DOHH2 (cell line): ENCODE data around the gene STK32B.

Source experiments
- H3F3A ChIP-seq: fragments of 200-600 bp; sonication (generic), shearing (Covaris generic); 2 replicates; pipeline ENCODE4 v1.6.0; 2016; ENCODE audit warnings: antibody characterized with exemption, mild to moderate bottlenecking; ENCODE audit not compliant: control insufficient read depth, insufficient read depth
- H3K27ac ChIP-seq: fragments of 200-600 bp; sonication (generic); 2 replicates; pipeline ENCODE4 v1.5.1; 2014; ENCODE audit warnings: low read depth, mild to moderate bottlenecking, low read length, moderate library complexity
- H3K27me3 ChIP-seq: fragments of 200-600 bp; sonication (generic); 2 replicates; pipeline ENCODE4 v1.6.1; 2014; ENCODE audit warnings: mild to moderate bottlenecking, low read length, mixed read lengths; ENCODE audit not compliant: control insufficient read depth
- H3K36me3 ChIP-seq: fragments of 200-600 bp; sonication (generic); 2 replicates; pipeline ENCODE4 v1.6.1; 2014; ENCODE audit warnings: mild to moderate bottlenecking, low read length, moderate library complexity, mixed read lengths; ENCODE audit not compliant: control insufficient read depth
- H3K4me1 ChIP-seq: fragments of 200-600 bp; sonication (generic); 2 replicates; pipeline ENCODE4 v1.6.1; 2014; ENCODE audit warnings: mild to moderate bottlenecking, low read length, mixed read lengths; ENCODE audit not compliant: control insufficient read depth
- H3K4me2 ChIP-seq: fragments of 200-600 bp; sonication (generic); 2 replicates; pipeline ENCODE4 v1.6.0; 2014; ENCODE audit warnings: mild to moderate bottlenecking, low read length, moderate library complexity
- H3K4me3 ChIP-seq: fragments of 200-600 bp; sonication (generic); 2 replicates; pipeline ENCODE4 v1.5.1; 2014; ENCODE audit warnings: mild to moderate bottlenecking, low read length, mixed read lengths
- H3K79me2 ChIP-seq: fragments of 200-600 bp; sonication (generic); 2 replicates; pipeline ENCODE4 v1.6.1; 2014; ENCODE audit warnings: mild to moderate bottlenecking, low read length, mixed read lengths; ENCODE audit not compliant: control insufficient read depth
- H3K9me2 ChIP-seq: fragments of 200-600 bp; sonication (generic); replicated peaks from 2 replicates; pipeline ENCODE4 v1.6.1; 2014; ENCODE audit warnings: mild to moderate bottlenecking, low read length, mixed read lengths; ENCODE audit not compliant: control insufficient read depth
- H3K9me3 ChIP-seq: fragments of 200-600 bp; sonication (generic); 2 replicates; pipeline ENCODE4 v1.6.1; 2014; ENCODE audit warnings: antibody characterized with exemption, low read length, mixed read lengths; ENCODE audit not compliant: control insufficient read depth, insufficient read depth
- H4K20me1 ChIP-seq: fragments of 200-600 bp; sonication (generic); 2 replicates; pipeline ENCODE4 v1.6.0; 2014; ENCODE audit warnings: low read depth, mild to moderate bottlenecking, antibody characterized with exemption, low read length, moderate library complexity; ENCODE audit not compliant: control insufficient read depth, insufficient read depth
- EZH2phosphoT487 ChIP-seq: fragments of 200-600 bp; sonication (generic); IDR thresholded peaks from 2 replicates; pipeline ENCODE4 v1.6.1; 2017; ENCODE audit warnings: borderline replicate concordance, mild to moderate bottlenecking, antibody characterized with exemption, low read length, moderate library complexity, mixed read lengths
- TF ChIP-seq, protein P1 (sequence below): fragments of 200-600 bp; sonication (generic); IDR thresholded peaks from one replicate; pipeline ENCODE4 v1.5.1; 2014; ENCODE audit warnings: antibody characterized with exemption, mild to moderate bottlenecking, low read depth, low read length; ENCODE audit not compliant: poor library complexity, severe bottlenecking

Gene STK32B

DNA sequence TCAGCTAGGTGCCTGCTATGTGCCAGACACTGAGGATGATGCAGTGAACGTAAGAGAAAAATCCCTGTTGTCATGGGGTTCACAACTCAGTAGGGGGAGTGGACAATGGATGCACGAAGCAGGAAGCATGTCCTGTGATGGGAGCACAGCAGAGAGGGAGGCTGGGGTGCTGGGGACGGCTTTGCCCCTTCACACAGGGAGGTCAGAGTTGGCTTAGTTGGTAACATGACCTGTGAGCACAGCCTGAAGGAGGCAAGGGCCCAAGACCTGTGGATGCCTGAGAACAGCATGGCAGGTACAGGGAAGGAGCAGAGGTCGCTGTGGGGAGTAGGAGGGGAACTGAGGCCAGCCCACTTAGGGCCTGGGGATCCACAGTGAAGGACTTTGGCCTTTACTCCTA is 109.4 kb downstream of the STK32B start:
- no peaks in the 10 kb centered on the region for H3K4me1 ChIP-seq
- H3K9me3 ChIP-seq, result no peaks in the 10 kb centered on the region
- no peaks in the 10 kb centered on the region for H3K9me2 ChIP-seq
- no peak overlapping the region for H3K4me3 ChIP-seq
- no peaks in the 10 kb centered on the region for H3K79me2 ChIP-seq
- no peaks in the 10 kb centered on the region for H3K36me3 ChIP-seq
- no peaks in the 10 kb centered on the region for H3K27me3 ChIP-seq
- no peak overlapping the region for H3K27ac ChIP-seq
- no peak overlapping the region for H3K4me2 ChIP-seq
- H3F3A ChIP-seq, result no peaks in the 10 kb centered on the region
- no peaks in the 10 kb centered on the region for H4K20me1 ChIP-seq
- TF ChIP-seq EZH2phosphoT487, result no peak
- TF ChIP-seq, protein P1, sequence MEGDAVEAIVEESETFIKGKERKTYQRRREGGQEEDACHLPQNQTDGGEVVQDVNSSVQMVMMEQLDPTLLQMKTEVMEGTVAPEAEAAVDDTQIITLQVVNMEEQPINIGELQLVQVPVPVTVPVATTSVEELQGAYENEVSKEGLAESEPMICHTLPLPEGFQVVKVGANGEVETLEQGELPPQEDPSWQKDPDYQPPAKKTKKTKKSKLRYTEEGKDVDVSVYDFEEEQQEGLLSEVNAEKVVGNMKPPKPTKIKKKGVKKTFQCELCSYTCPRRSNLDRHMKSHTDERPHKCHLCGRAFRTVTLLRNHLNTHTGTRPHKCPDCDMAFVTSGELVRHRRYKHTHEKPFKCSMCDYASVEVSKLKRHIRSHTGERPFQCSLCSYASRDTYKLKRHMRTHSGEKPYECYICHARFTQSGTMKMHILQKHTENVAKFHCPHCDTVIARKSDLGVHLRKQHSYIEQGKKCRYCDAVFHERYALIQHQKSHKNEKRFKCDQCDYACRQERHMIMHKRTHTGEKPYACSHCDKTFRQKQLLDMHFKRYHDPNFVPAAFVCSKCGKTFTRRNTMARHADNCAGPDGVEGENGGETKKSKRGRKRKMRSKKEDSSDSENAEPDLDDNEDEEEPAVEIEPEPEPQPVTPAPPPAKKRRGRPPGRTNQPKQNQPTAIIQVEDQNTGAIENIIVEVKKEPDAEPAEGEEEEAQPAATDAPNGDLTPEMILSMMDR, result no peak

DNA sequence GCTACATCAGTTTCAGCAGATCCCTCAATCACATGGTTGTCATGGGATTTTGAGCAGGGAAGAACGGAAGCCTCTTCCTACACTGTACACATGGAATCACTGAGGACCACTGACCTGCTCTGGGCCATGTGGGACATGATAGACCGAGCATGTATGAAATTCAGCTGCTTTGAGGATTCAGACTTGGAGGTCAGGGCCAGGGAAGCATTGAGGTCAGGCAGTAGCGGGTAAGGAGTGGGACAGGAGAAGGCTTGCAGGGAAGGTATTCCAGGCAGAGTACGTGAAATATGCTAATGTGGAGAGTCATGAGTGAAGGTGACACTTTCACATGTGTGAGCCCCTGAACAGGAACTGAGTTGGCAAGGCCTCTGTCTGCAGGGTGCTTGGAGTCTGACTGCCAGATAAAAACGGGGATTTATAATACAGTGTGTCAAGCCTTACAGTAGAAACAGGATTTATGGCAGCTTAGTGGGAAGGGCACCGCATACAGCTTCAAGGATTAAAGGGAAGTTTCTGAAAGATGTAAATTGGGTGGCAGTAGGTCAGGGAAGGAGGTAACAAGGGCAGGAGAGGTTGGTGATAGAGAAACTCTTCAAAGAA is 111.7 kb downstream of the STK32B start:
- H3K27ac ChIP-seq, result no peak overlapping the region
- H3F3A ChIP-seq, result no peaks in the 10 kb centered on the region
- no peak overlapping the region for H3K4me2 ChIP-seq
- H3K27me3 ChIP-seq, result no peaks in the 10 kb centered on the region
- no peaks in the 10 kb centered on the region for H4K20me1 ChIP-seq
- H3K36me3 ChIP-seq, result no peaks in the 10 kb centered on the region
- no peak overlapping the region for H3K4me3 ChIP-seq
- no peaks in the 10 kb centered on the region for H3K9me2 ChIP-seq
- no peaks in the 10 kb centered on the region for H3K4me1 ChIP-seq
- no peaks in the 10 kb centered on the region for H3K9me3 ChIP-seq
- no peaks in the 10 kb centered on the region for H3K79me2 ChIP-seq
- no peak for TF ChIP-seq EZH2phosphoT487
- TF ChIP-seq, protein P1, result no peak

DNA sequence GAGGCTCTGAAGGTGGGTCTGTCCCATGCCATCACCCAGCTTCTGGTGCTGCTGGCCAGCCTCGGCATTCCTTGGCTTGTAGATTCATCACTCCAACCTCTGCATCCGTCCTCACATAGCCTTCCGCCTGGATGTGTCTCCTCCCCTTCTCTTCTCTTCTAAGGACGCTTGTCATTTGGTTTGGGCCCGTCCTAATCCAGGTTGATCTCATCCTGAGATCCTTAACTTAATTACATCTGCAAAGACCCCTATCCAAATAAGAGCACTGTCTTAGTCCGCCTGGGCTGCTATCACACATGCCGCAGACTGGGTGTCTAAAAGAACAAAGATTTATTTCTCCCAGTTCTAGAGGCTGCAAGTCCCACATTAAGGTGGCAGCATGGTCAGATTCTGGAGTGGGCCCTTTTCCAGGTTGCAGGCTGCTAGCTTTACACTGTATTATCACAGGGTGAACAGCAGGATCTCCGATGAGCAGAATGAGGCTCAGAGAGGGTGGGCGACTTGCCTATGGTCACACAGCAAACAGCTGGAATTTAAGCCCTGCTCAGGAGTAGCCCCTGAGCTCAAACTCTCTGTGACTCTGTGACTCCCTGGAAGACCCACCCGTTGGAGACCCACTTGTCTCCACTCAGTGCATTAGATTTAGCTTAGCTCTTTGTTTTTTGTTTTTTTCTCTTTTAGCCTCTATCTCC is 113.1 kb downstream of the STK32B start:
- H3K4me1 ChIP-seq, result no peaks in the 10 kb centered on the region
- no peaks in the 10 kb centered on the region for H3K27me3 ChIP-seq
- H3K9me3 ChIP-seq, result no peaks in the 10 kb centered on the region
- TF ChIP-seq, protein P1, result no peak
- no peak for TF ChIP-seq EZH2phosphoT487
- H3K36me3 ChIP-seq, result no peaks in the 10 kb centered on the region
- H4K20me1 ChIP-seq, result no peaks in the 10 kb centered on the region
- no peaks in the 10 kb centered on the region for H3K9me2 ChIP-seq
- no peaks in the 10 kb centered on the region for H3K79me2 ChIP-seq
- no peak overlapping the region for H3K4me2 ChIP-seq
- H3K4me3 ChIP-seq, result no peak overlapping the region
- no peaks in the 10 kb centered on the region for H3F3A ChIP-seq
- no peak overlapping the region for H3K27ac ChIP-seq
